HepG2 (cell line): Measurements from ENCODE around the gene PNLIPRP2. TPM values are rescaled to one million over a fixed set of nuclear protein-coding genes. Genes with fewer than 3 reads are reported as not detected.

Experiments
- ATAC-seq: fragments of 200-7000 bp; cut with Tn5 transposase; 3 replicates; pipeline ENCODE4 v1.9.1; 2020; ENCODE audit warnings: mild to moderate bottlenecking, moderate library complexity
- BruUV-seq: library from RNA; stranded (reverse); fragments of 400-500 nt; replicated peaks from 2 replicates; lab custom pipeline; 2021; lab: Mats Ljungman, UMichigan
- CTCF ChIA-PET: fragments of 300-600 bp; formaldehyde crosslinking; extraction: SDS; loops from one replicate; lab custom pipeline; 2021; ENCODE audit warnings: low total read pairs, inconsistent platforms, low intra/inter-chr PET ratio; lab: Yijun Ruan, JAX
- POLR2A ChIA-PET: fragments of 350-600 bp; sonication (Branson Sonifier 250); formaldehyde crosslinking; loops from one replicate; lab custom pipeline; 2020; ENCODE audit warnings: antibody characterized with exemption, inconsistent platforms; lab: Yijun Ruan, JAX
- DNase-seq: peaks from one replicate; pipeline ENCODE4 v3.0.0-alpha.2; 2015; ENCODE audit warnings: low spot score
- FAIRE-seq: peaks from 3 replicates; lab custom pipeline; 2011; peaks lifted over from hg19 to GRCh38; lab: Jason Lieb, UNC
- H2AFZ ChIP-seq: one replicate; pipeline ENCODE4 v1.6.1; 2011; ENCODE audit warnings: low read length, inconsistent platforms
- H3K27ac ChIP-seq: fragments of 300-600 bp; 3 replicates; pipeline ENCODE4 v1.8.0; 2011; ENCODE audit warnings: mixed run types, mild to moderate bottlenecking, mixed read lengths, low read length, inconsistent platforms; ENCODE audit not compliant: insufficient read depth; ENCODE audit errors: extremely low read length
- H3K27me3 ChIP-seq, 2 experiments: fragments of 200-600 bp in 1 of 2; 2 replicates in 1 of 2; 3 replicates in 1 of 2; pipeline versions ENCODE4 v1.6.0 to v1.8.0; 2011; ENCODE audit warnings: low read length in 2 of 2, mild to moderate bottlenecking in 2 of 2, moderate library complexity in 2 of 2, inconsistent platforms in 1 of 2; ENCODE audit not compliant: insufficient read depth in 2 of 2, control insufficient read depth in 1 of 2
- H3K36me3 ChIP-seq, 2 experiments: fragments of 200-600 bp in 1 of 2; replicated peaks in 1 of 2; 2 replicates in 1 of 2; 3 replicates in 1 of 2; pipeline versions ENCODE4 v1.5.1 to v1.8.0; 2011; ENCODE audit warnings: low read length in 2 of 2, inconsistent platforms in 1 of 2; ENCODE audit not compliant: insufficient read depth in 2 of 2, control insufficient read depth in 1 of 2
- H3K4me1 ChIP-seq: 2 replicates; pipeline ENCODE4 v1.5.1; 2012; ENCODE audit warnings: low read length, inconsistent platforms; ENCODE audit not compliant: insufficient read depth
- H3K4me2 ChIP-seq: 2 replicates; pipeline ENCODE4 v1.6.0; 2011; ENCODE audit warnings: low read depth, low read length, inconsistent platforms
- H3K4me3 ChIP-seq, 3 experiments: fragments of 200-600 bp in 1 of 3; sonication (generic), shearing (Covaris generic) in 1 of 3; replicated peaks in 1 of 3; 2 replicates each; pipeline ENCODE4 v1.5.1; 2011 to 2016; ENCODE audit warnings: low read length in 3 of 3, inconsistent platforms in 2 of 3, low read depth in 2 of 3, mild to moderate bottlenecking in 2 of 3, control low read depth in 1 of 3, mixed read lengths in 1 of 3; ENCODE audit not compliant: insufficient read depth in 1 of 3
- H3K79me2 ChIP-seq: one replicate; pipeline ENCODE4 v1.6.1; 2011; ENCODE audit warnings: low read length, inconsistent platforms; ENCODE audit not compliant: insufficient read depth
- H3K9ac ChIP-seq: 2 replicates; pipeline ENCODE4 v1.6.0; 2011; ENCODE audit warnings: mild to moderate bottlenecking, low read depth, low read length, inconsistent platforms; ENCODE audit not compliant: insufficient read depth
- H3K9me3 ChIP-seq: 2 replicates; pipeline ENCODE4 v1.5.1; 2012; ENCODE audit warnings: mild to moderate bottlenecking, low read length
- H4K20me1 ChIP-seq: 2 replicates; pipeline ENCODE4 v1.6.0; 2011; ENCODE audit warnings: inconsistent platforms, mild to moderate bottlenecking, low read length, moderate library complexity; ENCODE audit not compliant: insufficient read depth
- GATAD1 ChIP-seq: IDR thresholded peaks from 2 replicates; pipeline ENCODE4 v1.6.1; 2016; ENCODE audit warnings: missing genetic modification reagents, missing compliant biosample characterization
- NFRKB ChIP-seq: fragments of 450-650 bp; IDR thresholded peaks from 2 replicates; pipeline ENCODE4 v1.6.1; 2017
- PAF1 ChIP-seq: IDR thresholded peaks from 2 replicates; pipeline ENCODE4 v1.6.1; 2016; ENCODE audit warnings: missing genetic modification reagents, missing compliant biosample characterization
- PCBP1 ChIP-seq: fragments of 200-400 bp; formaldehyde crosslinking; IDR thresholded peaks from 2 replicates; pipeline ENCODE4 v1.6.1; 2017; ENCODE audit warnings: mild to moderate bottlenecking, low read depth, low read length, borderline replicate concordance
- PHF8 ChIP-seq: sonication (generic); formaldehyde crosslinking; IDR thresholded peaks from 2 replicates; pipeline ENCODE4 v1.5.0; 2020; ENCODE audit warnings: missing genetic modification reagents
- RNF2 ChIP-seq: fragments of 450-650 bp; conservative IDR thresholded peaks from 2 replicates; pipeline ENCODE4 v1.6.1; 2016; ENCODE audit warnings: low read depth
- STAT5B ChIP-seq: sonication (generic); formaldehyde crosslinking; IDR thresholded peaks from 2 replicates; pipeline ENCODE4 v1.4.0; 2020; ENCODE audit warnings: missing genetic modification reagents
- ZBTB20 ChIP-seq: sonication (generic); formaldehyde crosslinking; IDR thresholded peaks from 2 replicates; pipeline ENCODE4 v1.8.1; 2023; ENCODE audit warnings: missing genetic modification reagents, low read depth, mild to moderate bottlenecking, borderline replicate concordance
- ZBTB44 ChIP-seq: sonication (generic); formaldehyde crosslinking; IDR thresholded peaks from 2 replicates; pipeline ENCODE4 v1.4.0; 2020; ENCODE audit warnings: missing genetic modification reagents
- ZNF281 ChIP-seq: sonication (generic); formaldehyde crosslinking; IDR thresholded peaks from 2 replicates; pipeline ENCODE4 v1.4.0; 2020; ENCODE audit warnings: missing genetic modification reagents, borderline replicate concordance
- ZNF646 ChIP-seq: sonication (generic); formaldehyde crosslinking; IDR thresholded peaks from 2 replicates; pipeline ENCODE4 v1.9.0; 2021; ENCODE audit warnings: mild to moderate bottlenecking, missing genetic modification reagents
- ZNF672 ChIP-seq: sonication (generic); formaldehyde crosslinking; IDR thresholded peaks from 2 replicates; pipeline ENCODE4 v1.8.1; 2022; ENCODE audit warnings: missing genetic modification reagents
- ZNF788 ChIP-seq: sonication (generic); formaldehyde crosslinking; IDR thresholded peaks from 2 replicates; pipeline ENCODE4 v1.5.0; 2020; ENCODE audit warnings: mild to moderate bottlenecking, missing genetic modification reagents, borderline replicate concordance
- ZNF879 ChIP-seq: sonication (generic); formaldehyde crosslinking; IDR thresholded peaks from 2 replicates; pipeline ENCODE4 v1.8.1; 2023; ENCODE audit warnings: missing genetic modification reagents
- WGBS: methylation state at CpG from one replicate; pipeline ENCODE4 v1.1.6; 2017; ENCODE audit warnings: low lambda C conversion rate; 5-methylcytosine and 5-hydroxymethylcytosine counted together
- in situ Hi-C: cut with HindIII; loops from 2 replicates; pipeline ENCODE4 v1.10.0; 2017; ENCODE audit warnings: low pct_unique_long_range_greater_than_20kb; ENCODE audit not compliant: extremely low pct_ligation_motif_present
- intact Hi-C: fragments of 100-400 bp; cut with micrococcal nuclease; formaldehyde crosslinking; loops from one replicate; pipeline ENCODE4 v1.10.0; 2022; ENCODE audit not compliant: unreplicated experiment
- polyA plus RNA-seq, 8 experiments: library from polyadenylated mRNA; depleted of rRNA in 3 of 8; stranded (reverse) in 7 of 8; unstranded in 1 of 8; fragments of >200 nt; fragmentation: Illumina TruSeq in 4 of 8; extraction: Trizol in 4 of 8; gene quantifications; 2 replicates each; pipeline versions ENCODE4 v1.2.1 to v1.2.3, GENCODE V29; 2011 to 2016; ENCODE audit warnings: low read depth in 4 of 8, missing spikeins in 1 of 8, mixed read lengths in 1 of 8; ENCODE audit not compliant: insufficient read depth in 1 of 8
- total RNA-seq, 5 experiments: library from RNA; depleted of rRNA; stranded (reverse); fragments of >200 nt; fragmentation: Illumina TruSeq; extraction: Trizol; gene quantifications; 2 replicates each; pipeline ENCODE4 v1.2.3, GENCODE V29; 2016; ENCODE audit warnings: low read depth in 1 of 5

Gene PNLIPRP2
- total and polyA plus RNA-seq, 2 of the 13 experiments (the other 11 are each of a cell fraction or from before 2014, with no cell fraction given) = 0.21 to 0.97 TPM

- no peak for FAIRE-seq
- Histone ChIP-seq H3K36me3 (no peaks in the 10 kb centered on the region), H4K20me1 (no peaks in the 10 kb centered on the region), H3K79me2 (peaks cover 3% of the 10 kb centered on the region), H3K9ac (no peak overlapping the region), H3K4me2 (no peak overlapping the region), H3K4me1 (peaks cover 52% of the 10 kb centered on the region), H2AFZ (no peak overlapping the region), H3K27me3 (no peaks in the 10 kb centered on the region), H3K27ac (no peak overlapping the region), H3K4me3 (no peak overlapping the region), H3K9me3 (peaks cover 5% of the 10 kb centered on the region; the same call in 1 of the 2 replicates)
- POLR2A ChIA-PET = no interaction called here
- in situ Hi-C loops = no loop called here
- no peak for ATAC-seq
- CTCF ChIA-PET = no interaction called here
- BruUV-seq = no TSS peak
- intact Hi-C loops = no loop called here
- WGBS = 74% methylated on average over 9 of the region's 9 CpGs
- no peak for DNase-seq
- TF ChIP-seq ZNF281 (CRISPR knock-in tag) (no peak), STAT5B (no peak), ZBTB44 (CRISPR knock-in tag) (no peak), PCBP1 (no peak), PAF1 (no peak), ZNF672 (CRISPR knock-in tag) (no peak), ZNF646 (CRISPR knock-in tag) (no peak), ZNF879 (CRISPR knock-in tag) (no peak), ZBTB20 (CRISPR knock-in tag) (no peak), NFRKB (no peak), PHF8 (CRISPR knock-in tag) (no peak), GATAD1 (CRISPR knock-in tag) (no peak), RNF2 (no peak), ZNF788 (CRISPR knock-in tag) (no peak)
These were observed 47.3 kb downstream of the PNLIPRP2 start for GRCh38 chr10:116668018-116668417.
